Left ventricle myocardium superior (tissue), 1 donor: ENCODE results near the gene MAGEB1. TPM values are rescaled to one million over a fixed set of nuclear protein-coding genes. Genes with fewer than 3 reads are reported as not detected.

Experiments
- ATAC-seq: fragments of 200-7000 bp; cut with Tn5 transposase; one replicate; pipeline ENCODE4 v1.9.1; 2020; ENCODE audit warnings: mild to moderate bottlenecking, moderate library complexity
- DNase-seq: peaks from one replicate; pipeline ENCODE4 v3.0.0-alpha.2; 2020
- intact Hi-C: fragments of 100-400 bp; cut with micrococcal nuclease; formaldehyde crosslinking; loops from one replicate; pipeline ENCODE4 v1.11.0; 2022
- total RNA-seq: library from RNA; stranded (reverse); fragmentation: NEBNext Ultra II Directional; extraction: Animal tissue kit (Norgen Biotek cat#: 25700); gene quantifications from one replicate; pipeline ENCODE4 v1.2.1, GENCODE V29; 2021
- donor health status: DM: no; HTN: yes; CAD: no; lungs with severe emphysema.

MAGEB1 gene
- total RNA-seq, 1 donor from 2014 or later = not detected

DNA sequence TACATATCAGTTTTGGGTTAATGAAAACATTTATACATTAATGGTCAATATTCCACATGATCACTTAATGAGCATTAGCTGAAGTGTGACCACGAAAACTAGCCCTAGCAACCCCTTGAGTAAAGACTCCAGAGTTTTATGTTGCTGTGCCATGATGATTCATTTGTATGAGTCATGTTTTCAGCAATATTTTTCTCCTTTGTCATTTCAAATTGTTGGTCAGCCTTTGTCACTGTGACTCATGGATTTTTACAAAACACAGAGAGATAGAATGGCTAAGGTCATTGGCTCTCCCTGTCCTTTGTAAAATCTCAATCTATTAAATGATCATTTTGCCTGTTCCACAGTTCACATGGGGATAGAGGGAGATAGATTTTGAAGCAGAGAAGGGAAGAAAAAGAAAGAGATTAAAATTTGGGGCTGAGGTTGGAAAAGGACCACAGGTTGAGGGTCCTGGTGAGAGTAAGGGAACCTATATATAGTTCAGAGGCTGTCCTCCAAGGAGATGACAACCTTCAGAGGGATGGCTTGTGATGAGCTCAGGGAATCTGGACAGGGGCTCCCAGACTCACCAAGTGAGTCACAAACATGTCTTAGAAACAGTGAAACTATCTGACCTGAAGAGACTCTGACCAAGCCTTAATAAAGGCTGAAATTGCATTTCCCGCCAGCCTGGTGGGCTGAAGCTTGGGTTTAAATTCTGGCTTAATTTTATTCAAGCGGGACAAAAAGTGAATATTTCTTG lies 36.7 kb downstream of the MAGEB1 start:
- ATAC-seq = no peak
- intact Hi-C loops = no loop called here
- no peak for DNase-seq

DNA sequence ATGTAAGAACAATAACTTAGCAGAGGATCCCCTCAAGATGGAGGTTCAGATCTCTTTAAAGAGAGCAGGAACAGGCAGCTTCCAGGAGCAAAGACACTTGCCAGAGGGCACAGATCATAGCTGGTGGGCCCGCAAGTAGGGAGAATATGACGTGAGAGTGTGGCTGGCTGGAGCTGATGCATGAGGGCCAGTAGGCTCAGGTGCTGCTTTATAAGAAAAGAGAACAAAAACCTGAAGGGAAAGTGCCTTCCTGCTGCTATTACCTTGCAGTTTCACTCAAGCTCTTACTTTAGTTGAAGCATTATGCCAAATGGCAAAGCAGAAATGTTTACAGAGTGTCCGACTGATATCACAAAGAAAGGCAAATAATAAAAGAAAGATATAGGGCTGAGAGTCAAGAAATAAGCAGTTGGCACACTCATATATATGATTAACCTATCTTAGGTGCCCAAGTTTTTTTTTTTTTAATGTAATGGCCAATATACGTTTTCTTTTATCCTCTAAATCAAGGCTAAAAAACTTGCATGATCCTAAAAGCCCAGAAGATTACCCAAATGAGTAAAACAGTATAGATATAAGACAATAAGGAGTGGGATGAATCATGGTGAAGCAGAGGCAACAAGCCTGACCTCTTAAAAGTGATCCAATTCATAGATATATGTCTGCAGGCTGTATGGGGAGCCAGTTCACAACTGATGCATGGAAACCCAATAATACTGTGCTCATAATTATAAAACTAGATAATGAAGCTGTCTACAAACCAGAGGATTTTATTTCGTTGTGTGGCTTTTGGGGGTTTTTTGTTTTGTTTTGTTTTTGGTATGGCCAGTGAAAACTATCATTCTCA lies 49.7 kb downstream of the MAGEB1 start:
- intact Hi-C loops = no loop called here
- ATAC-seq = no peak
- no peak for DNase-seq

- no peak for ATAC-seq
- intact Hi-C loops = no loop called here
Measured at GRCh38 chrX:30301208-30301607, 54.3 kb downstream of the MAGEB1 start.

More at GRCh38 chrX:30301208-30301607, 54.3 kb downstream of the MAGEB1 start:
- DNase-seq = no peak

Other genes with a start within 250 kb of the MAGEB1 start
- gene MAGEB2, start 31.6 kb upstream of the MAGEB1 start, total RNA-seq = not detected
- not detected for gene MAGEB3, start 16.5 kb upstream of the MAGEB1 start, total RNA-seq
- not detected for gene MAGEB4, start 5.1 kb upstream of the MAGEB1 start, total RNA-seq
- not detected for gene NR0B1, start 62.2 kb downstream of the MAGEB1 start, total RNA-seq